Right lobe of liver (tissue), 6 donors: Measurements from ENCODE around the gene MEGF9. TPM values are rescaled to one million over a fixed set of nuclear protein-coding genes. Genes with fewer than 3 reads are reported as not detected.
"Not testable (repeated sequence)": the region's sequence is repeated elsewhere in the genome, so short reads cannot be mapped to it uniquely, and the experiment has no call there.

ENCODE experiments used
- ATAC-seq, 4 donors: fragments of 200-7000 bp; cut with Tn5 transposase; one replicate each; pipeline ENCODE4 v1.9.1; 2020; ENCODE audit warnings: mild to moderate bottlenecking in 4 of 4, moderate library complexity in 4 of 4
- DNase-seq, 3 donors: peaks; one replicate each; pipeline ENCODE4 v3.0.0-alpha.2; 2020
- H3K27ac ChIP-seq, 3 donors: fragments of 200-600 bp; one replicate each; pipeline ENCODE4 v1.8.0; 2022
- H3K27me3 ChIP-seq, 2 donors: fragments of 200-600 bp; one replicate each; pipeline ENCODE4 v1.8.0; 2022
- H3K36me3 ChIP-seq, 4 donors: fragments of 200-600 bp; sonication (generic) in 1 of 4; one replicate each; pipeline versions ENCODE4 v1.5.1 to v1.8.0; 2017 to 2022; ENCODE audit warnings: control low read depth in 1 of 4
- H3K4me1 ChIP-seq, 4 donors: fragments of 200-600 bp; sonication (generic) in 1 of 4; one replicate each; pipeline versions ENCODE4 v1.5.1 to v1.8.0; 2017 to 2022; ENCODE audit warnings: control low read depth in 1 of 4
- H3K4me3 ChIP-seq, 3 donors: fragments of 200-600 bp; one replicate each; pipeline ENCODE4 v1.8.0; 2022
- H3K9me3 ChIP-seq, 4 donors: fragments of 200-600 bp; sonication (generic) in 1 of 4; one replicate each; pipeline versions ENCODE4 v1.5.1 to v1.8.0; 2017 to 2022; ENCODE audit warnings: control low read depth in 1 of 4
- CTCF ChIP-seq, 4 donors: fragments of 200-600 bp in 3 of 4; fragments of 450-650 bp in 1 of 4; IDR thresholded peaks; one replicate each; pipeline versions ENCODE4 v1.5.1 to v1.8.0; 2016 to 2022; ENCODE audit warnings: antibody characterized with exemption in 4 of 4, mild to moderate bottlenecking in 2 of 4
- POLR2A ChIP-seq: fragments of 450-650 bp; IDR thresholded peaks from one replicate; pipeline ENCODE4 v1.6.1; 2017; ENCODE audit warnings: antibody characterized with exemption, mild to moderate bottlenecking
- WGBS: methylation state at CpG from one replicate; pipeline ENCODE4 v1.1.6; 2018; ENCODE audit warnings: low coverage, low lambda C conversion rate; ENCODE audit not compliant: insufficient coverage; ENCODE audit errors: missing lambda C conversion rate; 5-methylcytosine and 5-hydroxymethylcytosine counted together
- intact Hi-C, 2 donors: fragments of 100-400 bp; cut with DNase I; formaldehyde crosslinking; loops; one replicate each; pipeline versions ENCODE4 v1.11.2 to v1.14.1; 2022
- total RNA-seq, 6 experiments: library from RNA; depleted of rRNA in 2 of 6; stranded (reverse); fragments of >200 nt in 2 of 6; fragmentation: NEBNext Ultra II Directional in 3 of 6; extraction: Animal tissue kit (Norgen Biotek cat#: 25700) in 3 of 6; gene quantifications; one replicate each; pipeline versions ENCODE4 v1.1.0 to v1.2.4, GENCODE V29; 2016 to 2023
- donor health status: DM: no; HTN: yes; CAD: no.
- donor health status: DM: no; HTN: no; CAD: no.
- donor health status: DM: no; HTN: no; CAD: no.
- donor health status: DM: no; HTN: yes; CAD: no.
- donor health status: DM: no; HTN: yes; CAD: no.

The MEGF9 gene
- total RNA-seq, 6 experiments from 2014 or later: 26.8 to 49.0 (median 38.2) TPM

GRCh38 chr9:120750421-120750820, 36.2 kb upstream of the MEGF9 start:
- Histone ChIP-seq H3K36me3 (no peaks in the 10 kb centered on the region), H3K27ac (no peak overlapping the region), H3K4me1 (no peaks in the 10 kb centered on the region), H3K9me3 (no peaks in the 10 kb centered on the region), H3K4me3 (no peak overlapping the region), H3K27me3 (no peaks in the 10 kb centered on the region)
- ATAC-seq (no peak), DNase-seq (no peak)
- 91% methylated on average over 4 of the region's 5 CpGs for WGBS
- TF ChIP-seq CTCF (IDR thresholded peaks at IDR 0.05) (no peak), POLR2A (no peak)
- intact Hi-C loops: loop anchor here in 1 of 2 donors (10.0 kb wide), 1 partner anchor 184 kb away; no protein-coding TSS in a partner anchor

- DNase-seq, intact Hi-C loops: not testable (repeated sequence)
- no CpG with 5 or more reads among the region's 26 CpGs for WGBS
Observed at GRCh38 chr9:120746366-120746765, 32.1 kb upstream of the MEGF9 start.

GRCh38 chr9:120745278-120745677, 31.0 kb upstream of the MEGF9 start:
- Histone ChIP-seq H3K4me1 (no peaks in the 10 kb centered on the region), H3K4me3 (no peak overlapping the region), H3K27ac (no peak overlapping the region), H3K9me3 (no peaks in the 10 kb centered on the region), H3K27me3 (no peaks in the 10 kb centered on the region), H3K36me3 (no peaks in the 10 kb centered on the region)
- 85% methylated on average over 6 of the region's 6 CpGs for WGBS
- TF ChIP-seq POLR2A: no peak
- TF ChIP-seq CTCF (IDR thresholded peaks at IDR 0.05): no peak
- DNase-seq (no peak), ATAC-seq (no peak)
- intact Hi-C loops: no loop called here

More at GRCh38 chr9:120746366-120746765, 32.1 kb upstream of the MEGF9 start:
- ATAC-seq, H3K9me3 ChIP-seq, H3K36me3 ChIP-seq, H3K27ac ChIP-seq, H3K4me1 ChIP-seq, H3K27me3 ChIP-seq, H3K4me3 ChIP-seq: not testable (repeated sequence)

GRCh38 chr9:120742951-120743416, 28.7 kb upstream of the MEGF9 start:
- WGBS: 25% methylated on average over 6 of the region's 6 CpGs
- peak; percentile 89 to 97 (median 96) for ATAC-seq
- Histone ChIP-seq H3K27me3 (no peaks in the 10 kb centered on the region), H3K4me1 (no peaks in the 10 kb centered on the region), H3K9me3 (no peaks in the 10 kb centered on the region), H3K27ac (no peak overlapping the region), H3K4me3 (no peak overlapping the region), H3K36me3 (no peaks in the 10 kb centered on the region)
- intact Hi-C loops: no loop called here
- TF ChIP-seq CTCF (IDR thresholded peaks at IDR 0.05) (peak; percentile 75 to 94 (median 84)), POLR2A (no peak)
- peak; percentile 39 to 72 (median 69) for DNase-seq

GRCh38 chr9:120741701-120742100, 27.4 kb upstream of the MEGF9 start:
- Histone ChIP-seq H3K9me3 (no peaks in the 10 kb centered on the region), H3K27me3 (no peaks in the 10 kb centered on the region), H3K4me3 (no peak overlapping the region), H3K4me1 (peaks cover 0 to 3% (median 0%) of the 10 kb centered on the region in 4 donors), H3K27ac (no peak overlapping the region), H3K36me3 (no peaks in the 10 kb centered on the region)
- intact Hi-C loops: no loop called here
- DNase-seq (no peak), ATAC-seq (no peak)
- TF ChIP-seq CTCF (IDR thresholded peaks at IDR 0.05): no peak
- no peak for TF ChIP-seq POLR2A
- WGBS: 85% methylated on average over 1 of the region's 1 CpG
